Measurements from ENCODE around the gene DDX59.

The DDX59 gene

DNA sequence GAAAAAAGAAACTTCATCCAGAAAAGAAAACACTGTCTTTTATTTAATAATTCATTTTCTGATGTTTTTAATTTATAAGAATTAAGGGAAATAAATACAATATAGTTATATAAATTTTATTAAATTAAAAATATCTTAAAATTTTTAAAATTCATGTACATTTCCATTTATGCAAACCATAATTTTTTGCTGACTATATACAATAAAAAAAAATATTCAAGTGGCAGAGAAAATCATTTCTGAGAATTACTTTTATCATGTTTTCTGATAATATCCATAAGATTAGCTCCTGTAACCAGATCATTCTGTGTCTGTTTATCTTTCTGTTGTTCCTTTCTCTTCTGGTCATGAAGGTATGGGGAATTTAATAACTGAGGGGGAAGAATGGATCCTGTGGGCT, 25.7 kb downstream of the DDX59 start:
- DNase-seq (ENCODE audit: low read depth), result no peak
- no peak overlapping the region for H3K4me3 ChIP-seq (ENCODE audit: low read depth, low read length)
- TF ChIP-seq, protein P1, sequence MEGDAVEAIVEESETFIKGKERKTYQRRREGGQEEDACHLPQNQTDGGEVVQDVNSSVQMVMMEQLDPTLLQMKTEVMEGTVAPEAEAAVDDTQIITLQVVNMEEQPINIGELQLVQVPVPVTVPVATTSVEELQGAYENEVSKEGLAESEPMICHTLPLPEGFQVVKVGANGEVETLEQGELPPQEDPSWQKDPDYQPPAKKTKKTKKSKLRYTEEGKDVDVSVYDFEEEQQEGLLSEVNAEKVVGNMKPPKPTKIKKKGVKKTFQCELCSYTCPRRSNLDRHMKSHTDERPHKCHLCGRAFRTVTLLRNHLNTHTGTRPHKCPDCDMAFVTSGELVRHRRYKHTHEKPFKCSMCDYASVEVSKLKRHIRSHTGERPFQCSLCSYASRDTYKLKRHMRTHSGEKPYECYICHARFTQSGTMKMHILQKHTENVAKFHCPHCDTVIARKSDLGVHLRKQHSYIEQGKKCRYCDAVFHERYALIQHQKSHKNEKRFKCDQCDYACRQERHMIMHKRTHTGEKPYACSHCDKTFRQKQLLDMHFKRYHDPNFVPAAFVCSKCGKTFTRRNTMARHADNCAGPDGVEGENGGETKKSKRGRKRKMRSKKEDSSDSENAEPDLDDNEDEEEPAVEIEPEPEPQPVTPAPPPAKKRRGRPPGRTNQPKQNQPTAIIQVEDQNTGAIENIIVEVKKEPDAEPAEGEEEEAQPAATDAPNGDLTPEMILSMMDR (IDR thresholded peaks at IDR 0.05; ENCODE audit: insufficient read depth, low read depth, low read length, missing control alignments), result no peak

DNA sequence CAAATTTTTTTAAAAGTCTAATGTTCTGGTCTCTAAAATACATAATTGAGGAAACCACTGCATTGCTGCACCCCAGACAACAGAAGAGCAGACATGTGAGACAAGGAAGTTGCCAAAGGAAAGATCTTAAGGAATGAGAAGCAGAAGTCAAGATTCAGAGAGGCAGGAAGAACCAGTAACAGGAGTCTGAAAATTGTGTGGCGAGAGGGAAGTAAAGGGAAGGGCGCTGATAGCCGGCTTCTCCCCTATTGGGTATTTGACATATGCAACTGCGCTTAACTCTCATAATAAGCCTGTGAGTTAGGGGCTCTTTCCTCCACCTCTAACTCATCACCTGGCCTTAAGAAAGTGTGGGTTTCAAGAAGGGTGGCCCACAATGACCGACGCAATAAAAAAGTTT, 27.2 kb downstream of the DDX59 start:
- H3K4me3 ChIP-seq (ENCODE audit: low read depth, low read length), result no peak overlapping the region
- no peak for DNase-seq (ENCODE audit: low read depth)
- TF ChIP-seq, protein P1 (IDR thresholded peaks at IDR 0.05; ENCODE audit: insufficient read depth, low read depth, low read length, missing control alignments), result no peak

DNA sequence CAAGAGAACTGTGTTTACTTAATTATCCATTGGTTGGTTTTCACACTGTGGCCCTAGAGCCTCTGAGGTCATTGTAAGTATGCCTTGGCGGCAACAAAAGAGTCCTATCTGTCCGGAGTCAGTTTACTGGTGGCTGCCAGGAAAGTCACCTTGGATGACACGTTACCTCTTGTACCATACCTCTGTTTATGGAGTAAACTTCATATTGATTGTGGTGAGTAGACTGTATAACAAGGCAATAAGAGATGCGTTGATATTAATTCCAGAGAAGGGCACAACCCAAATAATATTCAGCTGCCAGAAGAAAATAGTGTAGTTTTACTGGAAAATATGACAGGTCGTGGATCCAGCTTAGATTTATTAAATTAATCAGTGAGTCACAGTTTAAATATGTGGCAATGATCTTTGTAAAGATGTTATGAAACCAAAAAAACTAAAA, 28.7 kb downstream of the DDX59 start:
- no peak overlapping the region for H3K4me3 ChIP-seq (ENCODE audit: low read depth, low read length)
- TF ChIP-seq, protein P1 (IDR thresholded peaks at IDR 0.05; ENCODE audit: insufficient read depth, low read depth, low read length, missing control alignments), result no peak
- DNase-seq (ENCODE audit: low read depth), result no peak

DNA sequence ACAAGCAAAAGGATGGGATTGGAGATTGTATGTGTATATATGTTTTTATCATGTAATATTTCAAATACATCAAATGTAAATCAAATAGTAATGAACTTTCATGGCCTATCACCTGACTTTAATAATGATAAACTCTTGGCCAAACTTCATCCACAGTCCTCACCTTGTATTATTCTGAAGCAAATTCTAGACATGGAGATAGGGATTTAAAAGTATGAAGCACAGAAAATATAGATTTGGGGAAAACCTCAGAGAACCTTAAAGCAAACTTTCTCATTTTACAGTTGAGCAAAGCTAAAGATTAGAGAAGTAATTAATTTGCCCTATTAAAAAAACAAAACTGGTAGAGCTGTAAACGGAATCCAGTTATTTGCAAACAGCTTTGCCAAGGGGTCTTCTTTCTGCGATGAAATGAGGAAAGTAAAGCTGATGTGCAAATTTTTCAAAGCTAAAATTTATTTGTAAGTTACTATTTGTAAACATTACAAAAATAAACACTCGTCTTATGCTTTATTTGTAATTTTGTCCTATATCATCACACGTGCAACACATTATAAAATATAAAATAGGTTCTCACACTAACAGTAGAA, 29.2 kb downstream of the DDX59 start:
- TF ChIP-seq, protein P1 (IDR thresholded peaks at IDR 0.05; ENCODE audit: insufficient read depth, low read depth, low read length, missing control alignments), result no peak
- no peak overlapping the region for H3K4me3 ChIP-seq (ENCODE audit: low read depth, low read length)

DNA sequence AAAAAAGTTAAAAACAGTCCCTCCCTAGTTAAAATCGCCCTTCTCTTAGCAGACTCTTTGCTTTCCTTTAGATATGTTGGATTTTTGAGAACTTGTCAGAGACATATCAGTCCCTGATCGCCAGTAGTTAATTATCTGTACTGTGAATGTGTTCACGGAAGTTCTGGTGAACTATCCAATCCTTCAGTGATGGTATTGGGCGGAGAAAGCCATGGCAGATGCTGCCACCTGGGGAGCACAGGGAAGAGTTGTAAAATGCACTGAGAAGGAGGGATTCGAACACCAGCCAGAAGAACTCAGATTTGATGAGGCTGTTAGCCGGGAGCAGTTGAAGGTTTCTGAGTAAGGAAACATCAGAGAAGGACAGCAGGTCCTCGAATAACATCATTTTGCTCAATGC, 31.6 kb downstream of the DDX59 start:
- H3K4me3 ChIP-seq (ENCODE audit: low read depth, low read length), result no peak overlapping the region
- DNase-seq (ENCODE audit: low read depth), result no peak
- TF ChIP-seq, protein P1 (IDR thresholded peaks at IDR 0.05; ENCODE audit: insufficient read depth, low read depth, low read length, missing control alignments), result no peak

More for the DNA sequence above, 29.2 kb downstream of the DDX59 start:
- no peak for DNase-seq (ENCODE audit: low read depth)

DNA sequence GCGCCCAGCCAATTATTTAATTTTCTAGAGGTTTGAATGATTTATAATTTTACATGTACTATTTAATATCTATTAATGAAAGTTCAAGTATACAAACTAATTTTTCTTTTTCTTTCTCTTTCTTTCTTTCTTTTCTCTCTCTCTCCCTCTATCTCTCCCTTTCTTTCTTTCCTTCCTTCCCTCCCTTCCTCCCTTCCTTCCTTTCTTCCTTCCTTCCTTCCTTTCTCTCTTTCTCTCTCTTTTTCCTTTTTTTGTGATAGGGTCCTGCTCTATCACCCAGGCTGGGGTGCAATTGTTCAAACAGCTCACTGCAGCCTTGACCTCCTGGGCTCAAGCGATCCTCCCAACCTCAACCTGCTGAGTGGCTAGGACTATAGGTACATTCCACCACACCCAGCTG, 33.0 kb downstream of the DDX59 start:
- H3K4me3 ChIP-seq (ENCODE audit: low read depth, low read length), result no peak overlapping the region
- TF ChIP-seq, protein P1 (IDR thresholded peaks at IDR 0.05; ENCODE audit: insufficient read depth, low read depth, low read length, missing control alignments), result no peak
- DNase-seq (ENCODE audit: low read depth), result no peak

Data from GM12865 (cell line).